ENCODE data around the gene TARP.

Gene TARP

GRCh38 chr7:38232502-38233366 is 40.7 kb downstream of the TARP start:
- H3K4me3 ChIP-seq (ENCODE audit: low read length): no peak overlapping the region
- no peaks in the 10 kb centered on the region for H3K27me3 ChIP-seq (ENCODE audit: insufficient read depth, low read length, poor library complexity)
- no peak overlapping the region for H4K8ac ChIP-seq (ENCODE audit: low read depth, low read length)
- H3K56ac ChIP-seq (ENCODE audit: low read length): no peak overlapping the region
- no peaks in the 10 kb centered on the region for H3K4me1 ChIP-seq (ENCODE audit: control insufficient read depth, low read depth, low read length)
- H2BK5ac ChIP-seq (ENCODE audit: low read length): no peak overlapping the region
- no peak overlapping the region for H3K27ac ChIP-seq (ENCODE audit: low read depth, low read length)
- no peaks in the 10 kb centered on the region for H3K79me1 ChIP-seq (ENCODE audit: low read length)
- H3K18ac ChIP-seq (ENCODE audit: low read length): no peak overlapping the region
- H3K9ac ChIP-seq (ENCODE audit: low read length): no peak overlapping the region
- H2BK15ac ChIP-seq (replicated peaks; ENCODE audit: low read depth): no peak overlapping the region
- peak; percentile 64 for DNase-seq
- H2AK5ac ChIP-seq (ENCODE audit: low read length): no peak overlapping the region
- H2BK120ac ChIP-seq (ENCODE audit: low read depth, low read length): no peak overlapping the region
- H3K79me2 ChIP-seq (ENCODE audit: control insufficient read depth, insufficient read depth, low read length): no peaks in the 10 kb centered on the region
- no peak overlapping the region for H3K4me2 ChIP-seq (ENCODE audit: low read length)
- no peak overlapping the region for H4K5ac ChIP-seq (ENCODE audit: low read length)
- no peak overlapping the region for H3K4ac ChIP-seq (ENCODE audit: low read depth, low read length)
- no peak overlapping the region for H3K23ac ChIP-seq (ENCODE audit: low read length)
- no peaks in the 10 kb centered on the region for H3K36me3 ChIP-seq (ENCODE audit: control insufficient read depth, insufficient read depth, low read length)
- WGBS (ENCODE audit: extremely low coverage, insufficient coverage, low lambda C conversion rate): no CpG with 5 or more reads among the region's 11 CpGs

- Histone ChIP-seq H3K27me3 (ENCODE audit: insufficient read depth, low read length, poor library complexity) (no peaks in the 10 kb centered on the region), H2BK5ac (ENCODE audit: low read length) (no peak overlapping the region), H2BK120ac (ENCODE audit: low read depth, low read length) (no peak overlapping the region), H3K56ac (ENCODE audit: low read length) (no peak overlapping the region), H3K79me1 (ENCODE audit: low read length) (peaks cover 2% of the 10 kb centered on the region), H3K4me1 (ENCODE audit: control insufficient read depth, low read depth, low read length) (no peaks in the 10 kb centered on the region), H2AK5ac (ENCODE audit: low read length) (no peak overlapping the region), H3K27ac (ENCODE audit: low read depth, low read length) (no peak overlapping the region), H2BK15ac (replicated peaks; ENCODE audit: low read depth) (no peak overlapping the region), H3K4me2 (ENCODE audit: low read length) (no peak overlapping the region), H3K79me2 (ENCODE audit: control insufficient read depth, insufficient read depth, low read length) (no peaks in the 10 kb centered on the region), H3K9ac (ENCODE audit: low read length) (no peak overlapping the region), H4K8ac (ENCODE audit: low read depth, low read length) (no peak overlapping the region), H3K4me3 (ENCODE audit: low read length) (no peak overlapping the region), H3K23ac (ENCODE audit: low read length) (no peak overlapping the region), H3K36me3 (ENCODE audit: control insufficient read depth, insufficient read depth, low read length) (no peaks in the 10 kb centered on the region), H3K4ac (ENCODE audit: low read depth, low read length) (no peak overlapping the region), H3K18ac (ENCODE audit: low read length) (no peak overlapping the region), H4K5ac (ENCODE audit: low read length) (no peak overlapping the region)
- DNase-seq: no peak
- WGBS (ENCODE audit: extremely low coverage, insufficient coverage, low lambda C conversion rate): no CpG with 5 or more reads among the region's 6 CpGs
These were observed 43.4 kb downstream of the TARP start for GRCh38 chr7:38229884-38230642.

- Histone ChIP-seq H3K4me2 (ENCODE audit: low read length) (no peak overlapping the region), H2BK5ac (ENCODE audit: low read length) (no peak overlapping the region), H2AK5ac (ENCODE audit: low read length) (no peak overlapping the region), H3K27me3 (ENCODE audit: insufficient read depth, low read length, poor library complexity) (no peaks in the 10 kb centered on the region), H4K5ac (ENCODE audit: low read length) (no peak overlapping the region), H3K23ac (ENCODE audit: low read length) (no peak overlapping the region), H3K36me3 (ENCODE audit: control insufficient read depth, insufficient read depth, low read length) (no peaks in the 10 kb centered on the region), H3K4ac (ENCODE audit: low read depth, low read length) (no peak overlapping the region), H4K8ac (ENCODE audit: low read depth, low read length) (no peak overlapping the region), H2BK120ac (ENCODE audit: low read depth, low read length) (no peak overlapping the region), H3K4me1 (ENCODE audit: control insufficient read depth, low read depth, low read length) (no peaks in the 10 kb centered on the region), H2BK15ac (replicated peaks; ENCODE audit: low read depth) (no peak overlapping the region), H3K79me1 (ENCODE audit: low read length) (peaks cover 2% of the 10 kb centered on the region), H3K4me3 (ENCODE audit: low read length) (no peak overlapping the region), H3K18ac (ENCODE audit: low read length) (no peak overlapping the region), H3K56ac (ENCODE audit: low read length) (no peak overlapping the region), H3K27ac (ENCODE audit: low read depth, low read length) (no peak overlapping the region), H3K9ac (ENCODE audit: low read length) (no peak overlapping the region), H3K79me2 (ENCODE audit: control insufficient read depth, insufficient read depth, low read length) (no peaks in the 10 kb centered on the region)
- DNase-seq: no peak
- no CpG with 5 or more reads among the region's 6 CpGs for WGBS (ENCODE audit: extremely low coverage, insufficient coverage, low lambda C conversion rate)
These were observed 44.0 kb downstream of the TARP start for GRCh38 chr7:38229386-38229785.

GRCh38 chr7:38224392-38224791 is 49.0 kb downstream of the TARP start:
- no peak overlapping the region for H2AK5ac ChIP-seq (ENCODE audit: low read length)
- no peak overlapping the region for H2BK5ac ChIP-seq (ENCODE audit: low read length)
- no CpG with 5 or more reads among the region's 5 CpGs for WGBS (ENCODE audit: extremely low coverage, insufficient coverage, low lambda C conversion rate)
- H3K18ac ChIP-seq (ENCODE audit: low read length): no peak overlapping the region
- no peak overlapping the region for H3K27ac ChIP-seq (ENCODE audit: low read depth, low read length)
- H3K36me3 ChIP-seq (ENCODE audit: control insufficient read depth, insufficient read depth, low read length): peaks cover 2% of the 10 kb centered on the region
- H2BK120ac ChIP-seq (ENCODE audit: low read depth, low read length): no peak overlapping the region
- peaks cover 2% of the 10 kb centered on the region for H3K79me1 ChIP-seq (ENCODE audit: low read length)
- DNase-seq: no peak
- H3K56ac ChIP-seq (ENCODE audit: low read length): no peak overlapping the region
- H3K4me2 ChIP-seq (ENCODE audit: low read length): no peak overlapping the region
- H2BK15ac ChIP-seq (replicated peaks; ENCODE audit: low read depth): no peak overlapping the region
- H3K4me3 ChIP-seq (ENCODE audit: low read length): no peak overlapping the region
- no peak overlapping the region for H3K23ac ChIP-seq (ENCODE audit: low read length)
- H4K5ac ChIP-seq (ENCODE audit: low read length): no peak overlapping the region
- no peaks in the 10 kb centered on the region for H3K79me2 ChIP-seq (ENCODE audit: control insufficient read depth, insufficient read depth, low read length)
- H3K4ac ChIP-seq (ENCODE audit: low read depth, low read length): no peak overlapping the region
- H4K8ac ChIP-seq (ENCODE audit: low read depth, low read length): no peak overlapping the region
- H3K27me3 ChIP-seq (ENCODE audit: insufficient read depth, low read length, poor library complexity): no peaks in the 10 kb centered on the region
- H3K9ac ChIP-seq (ENCODE audit: low read length): no peak overlapping the region
- H3K4me1 ChIP-seq (ENCODE audit: control insufficient read depth, low read depth, low read length): no peaks in the 10 kb centered on the region

GRCh38 chr7:38223306-38223705 is 50.1 kb downstream of the TARP start:
- no peak overlapping the region for H4K8ac ChIP-seq (ENCODE audit: low read depth, low read length)
- no peak overlapping the region for H3K9ac ChIP-seq (ENCODE audit: low read length)
- no peak overlapping the region for H3K27ac ChIP-seq (ENCODE audit: low read depth, low read length)
- no peak overlapping the region for H2BK15ac ChIP-seq (replicated peaks; ENCODE audit: low read depth)
- H3K4ac ChIP-seq (ENCODE audit: low read depth, low read length): no peak overlapping the region
- H3K4me3 ChIP-seq (ENCODE audit: low read length): no peak overlapping the region
- no CpG with 5 or more reads among the region's 2 CpGs for WGBS (ENCODE audit: extremely low coverage, insufficient coverage, low lambda C conversion rate)
- peaks cover 2% of the 10 kb centered on the region for H3K36me3 ChIP-seq (ENCODE audit: control insufficient read depth, insufficient read depth, low read length)
- H2BK5ac ChIP-seq (ENCODE audit: low read length): no peak overlapping the region
- H3K18ac ChIP-seq (ENCODE audit: low read length): no peak overlapping the region
- H3K79me1 ChIP-seq (ENCODE audit: low read length): peaks cover 2% of the 10 kb centered on the region
- no peak overlapping the region for H3K23ac ChIP-seq (ENCODE audit: low read length)
- H2BK120ac ChIP-seq (ENCODE audit: low read depth, low read length): no peak overlapping the region
- no peak overlapping the region for H3K4me2 ChIP-seq (ENCODE audit: low read length)
- H3K79me2 ChIP-seq (ENCODE audit: control insufficient read depth, insufficient read depth, low read length): no peaks in the 10 kb centered on the region
- no peak overlapping the region for H4K5ac ChIP-seq (ENCODE audit: low read length)
- H3K56ac ChIP-seq (ENCODE audit: low read length): no peak overlapping the region
- H2AK5ac ChIP-seq (ENCODE audit: low read length): no peak overlapping the region
- H3K4me1 ChIP-seq (ENCODE audit: control insufficient read depth, low read depth, low read length): no peaks in the 10 kb centered on the region
- no peaks in the 10 kb centered on the region for H3K27me3 ChIP-seq (ENCODE audit: insufficient read depth, low read length, poor library complexity)
- DNase-seq: no peak

Measured in mesendoderm (in vitro differentiated cells).